ENCODE data around the gene TET2. TPM values are rescaled to one million over a fixed set of nuclear protein-coding genes. Genes with fewer than 3 reads are reported as not detected.

Gene TET2
- total RNA-seq, 1 experiment from 2014 or later, result 7.0 TPM

DNA sequence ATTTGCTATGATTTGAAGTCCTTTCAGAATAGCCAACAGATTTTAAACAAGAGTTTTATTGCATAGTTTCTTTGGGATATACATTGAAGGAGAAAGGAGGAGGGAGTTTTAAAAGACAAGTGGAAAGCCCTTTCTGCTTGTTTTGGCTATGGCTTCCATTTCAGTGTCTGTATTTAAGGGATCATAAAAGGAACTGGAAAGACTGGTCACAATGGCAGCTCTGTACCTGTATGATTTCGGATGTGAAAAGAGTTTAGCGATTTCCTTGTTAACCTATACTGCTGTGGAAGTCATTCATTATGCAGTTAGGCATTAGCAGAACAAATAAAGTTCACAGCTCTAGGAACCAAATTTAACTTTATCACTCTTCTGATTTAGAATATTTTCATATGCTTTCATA lies 60.7 kb downstream of the TET2 start:
- no peak for DNase-seq (ENCODE audit: low read depth, low spot score)
- H3K36me3 ChIP-seq (ENCODE audit: control insufficient read depth, insufficient read depth, low read length), result no peaks in the 10 kb centered on the region
- intact Hi-C loops (cut with micrococcal nuclease; ENCODE audit: unreplicated experiment) (no loop called here), in situ Hi-C loops (cut with HindIII; ENCODE audit: low pct_unique_long_range_greater_than_20kb, low sequenced_read_pairs) (no loop called here)
- H3K4me3 ChIP-seq (ENCODE audit: low read depth in 2 of 2, low read length in 2 of 2), result no peak overlapping the region
- no peaks in the 10 kb centered on the region for H3K9me3 ChIP-seq (ENCODE audit: control insufficient read depth, insufficient read depth, low read depth, low read length)
- no peak overlapping the region for H3K27ac ChIP-seq (ENCODE audit: low read length)
- CTCF ChIA-PET, result no interaction called here
- ATAC-seq, result no peak
- no peak for TF ChIP-seq POLR2AphosphoS5 (IDR thresholded peaks at IDR 0.05; ENCODE audit: low read depth, low read length)
- TF ChIP-seq, protein P1, sequence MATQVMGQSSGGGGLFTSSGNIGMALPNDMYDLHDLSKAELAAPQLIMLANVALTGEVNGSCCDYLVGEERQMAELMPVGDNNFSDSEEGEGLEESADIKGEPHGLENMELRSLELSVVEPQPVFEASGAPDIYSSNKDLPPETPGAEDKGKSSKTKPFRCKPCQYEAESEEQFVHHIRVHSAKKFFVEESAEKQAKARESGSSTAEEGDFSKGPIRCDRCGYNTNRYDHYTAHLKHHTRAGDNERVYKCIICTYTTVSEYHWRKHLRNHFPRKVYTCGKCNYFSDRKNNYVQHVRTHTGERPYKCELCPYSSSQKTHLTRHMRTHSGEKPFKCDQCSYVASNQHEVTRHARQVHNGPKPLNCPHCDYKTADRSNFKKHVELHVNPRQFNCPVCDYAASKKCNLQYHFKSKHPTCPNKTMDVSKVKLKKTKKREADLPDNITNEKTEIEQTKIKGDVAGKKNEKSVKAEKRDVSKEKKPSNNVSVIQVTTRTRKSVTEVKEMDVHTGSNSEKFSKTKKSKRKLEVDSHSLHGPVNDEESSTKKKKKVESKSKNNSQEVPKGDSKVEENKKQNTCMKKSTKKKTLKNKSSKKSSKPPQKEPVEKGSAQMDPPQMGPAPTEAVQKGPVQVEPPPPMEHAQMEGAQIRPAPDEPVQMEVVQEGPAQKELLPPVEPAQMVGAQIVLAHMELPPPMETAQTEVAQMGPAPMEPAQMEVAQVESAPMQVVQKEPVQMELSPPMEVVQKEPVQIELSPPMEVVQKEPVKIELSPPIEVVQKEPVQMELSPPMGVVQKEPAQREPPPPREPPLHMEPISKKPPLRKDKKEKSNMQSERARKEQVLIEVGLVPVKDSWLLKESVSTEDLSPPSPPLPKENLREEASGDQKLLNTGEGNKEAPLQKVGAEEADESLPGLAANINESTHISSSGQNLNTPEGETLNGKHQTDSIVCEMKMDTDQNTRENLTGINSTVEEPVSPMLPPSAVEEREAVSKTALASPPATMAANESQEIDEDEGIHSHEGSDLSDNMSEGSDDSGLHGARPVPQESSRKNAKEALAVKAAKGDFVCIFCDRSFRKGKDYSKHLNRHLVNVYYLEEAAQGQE (IDR thresholded peaks at IDR 0.05; ENCODE audit: insufficient read depth in 1 of 2, low read depth in 2 of 2, low read length in 1 of 2), result no peak
- TF ChIP-seq, protein P2, sequence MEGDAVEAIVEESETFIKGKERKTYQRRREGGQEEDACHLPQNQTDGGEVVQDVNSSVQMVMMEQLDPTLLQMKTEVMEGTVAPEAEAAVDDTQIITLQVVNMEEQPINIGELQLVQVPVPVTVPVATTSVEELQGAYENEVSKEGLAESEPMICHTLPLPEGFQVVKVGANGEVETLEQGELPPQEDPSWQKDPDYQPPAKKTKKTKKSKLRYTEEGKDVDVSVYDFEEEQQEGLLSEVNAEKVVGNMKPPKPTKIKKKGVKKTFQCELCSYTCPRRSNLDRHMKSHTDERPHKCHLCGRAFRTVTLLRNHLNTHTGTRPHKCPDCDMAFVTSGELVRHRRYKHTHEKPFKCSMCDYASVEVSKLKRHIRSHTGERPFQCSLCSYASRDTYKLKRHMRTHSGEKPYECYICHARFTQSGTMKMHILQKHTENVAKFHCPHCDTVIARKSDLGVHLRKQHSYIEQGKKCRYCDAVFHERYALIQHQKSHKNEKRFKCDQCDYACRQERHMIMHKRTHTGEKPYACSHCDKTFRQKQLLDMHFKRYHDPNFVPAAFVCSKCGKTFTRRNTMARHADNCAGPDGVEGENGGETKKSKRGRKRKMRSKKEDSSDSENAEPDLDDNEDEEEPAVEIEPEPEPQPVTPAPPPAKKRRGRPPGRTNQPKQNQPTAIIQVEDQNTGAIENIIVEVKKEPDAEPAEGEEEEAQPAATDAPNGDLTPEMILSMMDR (IDR thresholded peaks at IDR 0.05), result no peak
- no peak for TF ChIP-seq TCF7L2 (IDR thresholded peaks at IDR 0.05; ENCODE audit: low read depth, low read length)
- TF ChIP-seq SIN3A (IDR thresholded peaks at IDR 0.05; ENCODE audit: borderline replicate concordance, insufficient read depth, low read depth, low read length), result no peak
- no peaks in the 10 kb centered on the region for H3K27me3 ChIP-seq (ENCODE audit: control insufficient read depth, insufficient read depth, low read length)
- POLR2A ChIA-PET, result no interaction called here
- H3K4me1 ChIP-seq (ENCODE audit: control insufficient read depth, insufficient read depth, low read length), result no peaks in the 10 kb centered on the region
- no TSS peak for BruUV-seq (replicated peaks)

DNA sequence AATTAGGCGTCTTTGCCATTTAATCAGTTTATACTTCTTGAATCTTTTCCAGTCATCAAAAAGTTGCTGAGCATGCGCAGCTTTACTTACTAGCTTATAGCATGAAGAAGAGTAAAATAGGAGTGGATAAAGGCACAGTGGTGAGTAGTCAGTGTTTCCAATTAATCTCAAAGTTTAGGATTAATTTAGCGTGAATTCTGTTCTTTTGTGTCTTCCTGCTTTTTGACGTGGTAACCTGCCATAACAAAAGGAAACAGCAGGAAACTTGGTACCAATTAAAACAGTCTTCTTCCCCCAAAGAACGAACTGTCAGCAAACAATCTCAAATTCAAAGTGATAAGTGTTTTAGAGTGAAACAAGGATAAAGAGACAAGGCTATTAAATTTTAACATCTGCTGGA lies 61.9 kb downstream of the TET2 start:
- intact Hi-C loops (cut with micrococcal nuclease; ENCODE audit: unreplicated experiment) (no loop called here), in situ Hi-C loops (cut with HindIII; ENCODE audit: low pct_unique_long_range_greater_than_20kb, low sequenced_read_pairs) (no loop called here)
- no peak for TF ChIP-seq SIN3A (IDR thresholded peaks at IDR 0.05; ENCODE audit: borderline replicate concordance, insufficient read depth, low read depth, low read length)
- TF ChIP-seq, protein P2 (IDR thresholded peaks at IDR 0.05), result no peak
- TF ChIP-seq TCF7L2 (IDR thresholded peaks at IDR 0.05; ENCODE audit: low read depth, low read length), result no peak
- DNase-seq (ENCODE audit: low read depth, low spot score), result no peak
- ATAC-seq, result no peak
- CTCF ChIA-PET, result no interaction called here
- Histone ChIP-seq H3K27me3 (ENCODE audit: control insufficient read depth, insufficient read depth, low read length) (no peaks in the 10 kb centered on the region), H3K4me1 (ENCODE audit: control insufficient read depth, insufficient read depth, low read length) (no peaks in the 10 kb centered on the region), H3K4me3 (ENCODE audit: low read depth in 2 of 2, low read length in 2 of 2) (no peak overlapping the region), H3K36me3 (ENCODE audit: control insufficient read depth, insufficient read depth, low read length) (no peaks in the 10 kb centered on the region), H3K9me3 (ENCODE audit: control insufficient read depth, insufficient read depth, low read depth, low read length) (no peaks in the 10 kb centered on the region), H3K27ac (ENCODE audit: low read length) (no peak overlapping the region)
- no TSS peak for BruUV-seq (replicated peaks)
- POLR2A ChIA-PET, result no interaction called here

All from Panc1 (cell line).